ENCODE results near the gene ZNF595.

ZNF595 gene

DNA sequence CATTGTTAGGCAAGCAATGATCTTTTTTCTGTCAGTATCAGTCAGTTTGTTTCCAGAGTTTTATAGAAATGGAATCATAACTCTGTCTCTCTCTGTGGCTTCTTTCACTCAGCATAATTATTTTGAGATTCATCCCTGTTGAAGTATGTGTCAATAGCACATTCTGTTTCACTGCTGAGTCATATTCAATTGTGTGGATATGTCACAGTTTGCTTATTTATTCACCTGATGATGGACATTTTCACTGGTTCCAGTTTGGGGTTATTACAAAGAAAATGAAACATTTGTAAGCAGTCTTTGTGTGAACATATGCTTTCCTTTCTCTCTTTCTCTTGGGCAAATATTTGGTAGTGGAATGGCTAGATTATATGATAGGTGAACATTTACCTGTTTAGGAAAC is 61.0 kb downstream of the ZNF595 start:
- Histone ChIP-seq H3K27me3 (replicated peaks; ENCODE audit: insufficient read depth, low read length) (no peaks in the 10 kb centered on the region), H3K36me3 (replicated peaks; ENCODE audit: insufficient read depth, low read length) (no peaks in the 10 kb centered on the region), H3F3A (ENCODE audit: insufficient read depth, low read length) (no peaks in the 10 kb centered on the region), H3K4me2 (ENCODE audit: low read depth, low read length) (no peak overlapping the region), H3K27ac (ENCODE audit: low read length) (no peak overlapping the region), H3K9me2 (replicated peaks; ENCODE audit: insufficient read depth, low read length) (no peaks in the 10 kb centered on the region), H3K9me3 (replicated peaks; ENCODE audit: insufficient read depth, low read length) (no peaks in the 10 kb centered on the region; the same call in 1 of the 2 replicates), H2AFZ (ENCODE audit: low read length) (no peak overlapping the region), H3K4me3 (ENCODE audit: low read length) (no peak overlapping the region), H3K9ac (ENCODE audit: low read length) (no peak overlapping the region), H3K4me1 (ENCODE audit: low read length) (no peaks in the 10 kb centered on the region), H4K20me1 (ENCODE audit: insufficient read depth, low read length) (no peaks in the 10 kb centered on the region), H3K79me2 (ENCODE audit: low read length) (no peaks in the 10 kb centered on the region)
- DNase-seq, result no peak
- no peak for TF ChIP-seq EZH2 (optimal IDR thresholded peaks at IDR 0.05; ENCODE audit: low read depth, low read length)
- no peak for TF ChIP-seq EZH2phosphoT487 (IDR thresholded peaks at IDR 0.05; ENCODE audit: low read length)
- TF ChIP-seq, protein P1, sequence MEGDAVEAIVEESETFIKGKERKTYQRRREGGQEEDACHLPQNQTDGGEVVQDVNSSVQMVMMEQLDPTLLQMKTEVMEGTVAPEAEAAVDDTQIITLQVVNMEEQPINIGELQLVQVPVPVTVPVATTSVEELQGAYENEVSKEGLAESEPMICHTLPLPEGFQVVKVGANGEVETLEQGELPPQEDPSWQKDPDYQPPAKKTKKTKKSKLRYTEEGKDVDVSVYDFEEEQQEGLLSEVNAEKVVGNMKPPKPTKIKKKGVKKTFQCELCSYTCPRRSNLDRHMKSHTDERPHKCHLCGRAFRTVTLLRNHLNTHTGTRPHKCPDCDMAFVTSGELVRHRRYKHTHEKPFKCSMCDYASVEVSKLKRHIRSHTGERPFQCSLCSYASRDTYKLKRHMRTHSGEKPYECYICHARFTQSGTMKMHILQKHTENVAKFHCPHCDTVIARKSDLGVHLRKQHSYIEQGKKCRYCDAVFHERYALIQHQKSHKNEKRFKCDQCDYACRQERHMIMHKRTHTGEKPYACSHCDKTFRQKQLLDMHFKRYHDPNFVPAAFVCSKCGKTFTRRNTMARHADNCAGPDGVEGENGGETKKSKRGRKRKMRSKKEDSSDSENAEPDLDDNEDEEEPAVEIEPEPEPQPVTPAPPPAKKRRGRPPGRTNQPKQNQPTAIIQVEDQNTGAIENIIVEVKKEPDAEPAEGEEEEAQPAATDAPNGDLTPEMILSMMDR (IDR thresholded peaks at IDR 0.05; ENCODE audit: low read length), result no peak

DNA sequence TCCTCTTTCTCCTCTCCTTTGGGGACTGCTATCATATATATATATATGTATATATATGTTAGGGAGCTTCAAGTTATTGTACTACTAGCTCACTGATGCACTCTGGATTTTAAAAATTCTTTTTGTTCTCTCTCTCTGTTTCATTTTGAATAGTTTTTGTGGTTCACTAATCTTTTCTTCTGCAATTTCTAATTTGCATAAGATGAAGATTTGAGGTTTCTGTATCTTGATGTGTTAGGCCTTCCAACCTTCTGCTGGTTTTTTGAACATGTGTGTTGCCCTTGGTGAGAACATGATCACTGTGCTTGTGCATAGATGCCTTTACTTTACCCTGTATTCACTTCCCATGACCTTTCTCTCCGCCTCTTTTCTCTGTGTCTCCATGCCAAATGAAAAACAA is 63.4 kb downstream of the ZNF595 start:
- Histone ChIP-seq H3K4me2 (ENCODE audit: low read depth, low read length) (no peak overlapping the region), H3K36me3 (replicated peaks; ENCODE audit: insufficient read depth, low read length) (no peaks in the 10 kb centered on the region), H3K9me3 (replicated peaks; ENCODE audit: insufficient read depth, low read length) (no peaks in the 10 kb centered on the region; the same call in 1 of the 2 replicates), H3K27ac (ENCODE audit: low read length) (no peak overlapping the region), H3K9ac (ENCODE audit: low read length) (no peak overlapping the region), H3F3A (ENCODE audit: insufficient read depth, low read length) (no peaks in the 10 kb centered on the region), H3K27me3 (replicated peaks; ENCODE audit: insufficient read depth, low read length) (no peaks in the 10 kb centered on the region), H3K79me2 (ENCODE audit: low read length) (no peaks in the 10 kb centered on the region), H2AFZ (ENCODE audit: low read length) (no peak overlapping the region), H4K20me1 (ENCODE audit: insufficient read depth, low read length) (no peaks in the 10 kb centered on the region), H3K4me1 (ENCODE audit: low read length) (no peaks in the 10 kb centered on the region), H3K4me3 (ENCODE audit: low read length) (no peak overlapping the region), H3K9me2 (replicated peaks; ENCODE audit: insufficient read depth, low read length) (no peaks in the 10 kb centered on the region)
- no peak for DNase-seq
- TF ChIP-seq, protein P1 (IDR thresholded peaks at IDR 0.05; ENCODE audit: low read length), result no peak
- TF ChIP-seq EZH2 (optimal IDR thresholded peaks at IDR 0.05; ENCODE audit: low read depth, low read length) (no peak), EZH2phosphoT487 (IDR thresholded peaks at IDR 0.05; ENCODE audit: low read length) (no peak)

DNA sequence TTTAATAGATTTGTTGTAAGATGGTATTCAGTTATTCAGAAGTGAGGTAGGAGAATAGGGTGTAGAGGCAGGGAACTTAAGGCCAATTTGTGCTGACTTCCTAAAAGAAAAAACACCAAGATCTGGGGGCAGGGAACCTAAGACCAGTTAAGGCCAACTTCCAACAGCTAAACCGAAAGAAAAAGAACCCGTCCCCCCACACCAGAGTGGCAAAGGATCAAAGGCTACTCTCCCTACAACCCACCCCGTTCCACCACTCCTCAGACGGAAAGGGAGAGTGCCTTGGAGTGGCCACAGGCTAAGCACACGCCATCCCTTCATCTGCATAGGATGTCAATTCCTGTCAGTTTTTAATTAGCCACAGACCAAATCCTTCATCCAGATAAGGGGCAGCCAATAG is 67.5 kb downstream of the ZNF595 start:
- Histone ChIP-seq H4K20me1 (ENCODE audit: insufficient read depth, low read length) (no peaks in the 10 kb centered on the region), H3F3A (ENCODE audit: insufficient read depth, low read length) (no peaks in the 10 kb centered on the region), H3K79me2 (ENCODE audit: low read length) (peaks cover 3% of the 10 kb centered on the region), H3K27me3 (replicated peaks; ENCODE audit: insufficient read depth, low read length) (no peaks in the 10 kb centered on the region), H3K9me2 (replicated peaks; ENCODE audit: insufficient read depth, low read length) (no peaks in the 10 kb centered on the region), H3K9me3 (replicated peaks; ENCODE audit: insufficient read depth, low read length) (no peaks in the 10 kb centered on the region; the same call in 1 of the 2 replicates), H3K9ac (ENCODE audit: low read length) (no peak overlapping the region), H3K36me3 (replicated peaks; ENCODE audit: insufficient read depth, low read length) (no peaks in the 10 kb centered on the region), H3K4me1 (ENCODE audit: low read length) (no peaks in the 10 kb centered on the region), H2AFZ (ENCODE audit: low read length) (no peak overlapping the region), H3K4me3 (ENCODE audit: low read length) (no peak overlapping the region), H3K4me2 (ENCODE audit: low read depth, low read length) (no peak overlapping the region), H3K27ac (ENCODE audit: low read length) (no peak overlapping the region)
- no peak for DNase-seq
- TF ChIP-seq EZH2 (optimal IDR thresholded peaks at IDR 0.05; ENCODE audit: low read depth, low read length) (no peak), EZH2phosphoT487 (IDR thresholded peaks at IDR 0.05; ENCODE audit: low read length) (no peak)
- TF ChIP-seq, protein P1 (IDR thresholded peaks at IDR 0.05; ENCODE audit: low read length), result no peak
